HG02678 (cell line): ENCODE measurements around the gene RPUSD2.
"Not testable (repeated sequence)": the region's sequence is repeated elsewhere in the genome, so short reads cannot be mapped to it uniquely, and the experiment has no call there.

Source experiments
- ATAC-seq: cut with Tn5 transposase; IDR thresholded peaks from one replicate; pipeline ENCODE4 v1.9.1; 2021; ENCODE audit warnings: mild to moderate bottlenecking, moderate library complexity; ENCODE audit not compliant: unreplicated experiment

Gene RPUSD2

DNA sequence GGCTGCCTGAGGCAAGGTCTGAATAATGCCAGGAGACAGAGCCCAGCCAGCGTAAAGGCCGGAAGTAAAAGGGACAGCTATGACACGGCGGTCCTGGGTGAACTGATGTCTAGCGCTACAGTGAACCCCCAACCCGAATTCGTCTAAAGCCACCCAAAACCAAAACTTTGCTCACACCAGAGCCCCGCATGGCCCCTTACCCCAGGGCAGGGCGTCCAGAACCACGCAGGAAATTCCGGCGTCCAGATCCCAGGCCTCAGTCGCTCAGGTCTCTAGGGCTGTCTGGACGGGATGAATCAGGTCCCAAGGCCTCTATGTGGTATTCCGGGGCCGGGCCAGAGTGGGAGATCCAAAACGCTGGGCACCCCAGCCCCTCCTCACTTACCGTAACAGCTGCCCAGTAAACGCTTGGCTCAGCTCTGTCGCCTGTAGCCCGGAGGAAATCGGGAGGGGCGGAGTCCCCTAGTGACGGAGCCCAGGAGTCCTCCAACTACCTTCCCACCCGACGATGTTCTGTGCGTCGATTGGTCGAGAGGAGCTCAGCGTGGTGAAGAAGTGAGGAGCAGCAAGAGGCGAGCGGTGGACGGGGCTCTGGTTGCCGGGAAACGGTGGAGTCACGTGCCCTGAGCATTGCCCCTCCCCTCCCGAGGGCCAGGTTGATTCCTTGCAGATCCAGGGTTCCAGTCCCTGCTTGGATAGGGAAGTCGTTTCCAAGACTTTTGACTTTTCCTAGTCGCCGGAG lies 4.3 kb upstream of the RPUSD2 start, which contains the start of gene CCDC32:
CCDC32 (minus strand) TSS at position 452 of the 742 bp plus-strand sequence. CDS start 2,027 bp downstream, outside the sequence.
- peak; percentile 97 for ATAC-seq

- no peak for ATAC-seq
These were observed 3.5 kb upstream of the RPUSD2 start for GRCh38 chr15:40565333-40566238.

GRCh38 chr15:40567111-40567510 lies 2.0 kb upstream of the RPUSD2 start:
- ATAC-seq = no peak

GRCh38 chr15:40575113-40575512 lies 6.0 kb downstream of the RPUSD2 start:
- ATAC-seq = no peak

DNA sequence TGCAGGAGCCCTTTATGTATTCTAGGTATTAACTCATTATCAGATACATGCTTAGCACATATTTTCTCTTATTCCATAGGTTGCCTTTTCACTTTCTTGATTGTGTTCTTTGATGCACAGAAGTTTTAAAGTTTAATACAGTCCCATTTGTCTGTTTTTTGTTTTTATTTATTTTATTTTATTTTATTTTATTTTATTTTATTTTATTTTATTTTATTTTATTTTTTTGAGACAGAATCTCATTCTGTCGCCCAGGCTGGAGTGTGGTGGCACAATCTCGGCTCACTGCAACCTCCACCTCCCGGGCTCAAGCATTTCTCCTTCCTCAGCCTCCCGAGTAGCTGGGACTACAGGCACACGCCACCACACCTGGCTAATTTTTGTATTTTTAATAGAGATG lies 7.8 kb downstream of the RPUSD2 start:
- ATAC-seq = not testable (repeated sequence)

GRCh38 chr15:40578892-40579291 lies 9.8 kb downstream of the RPUSD2 start:
- ATAC-seq = no peak

DNA sequence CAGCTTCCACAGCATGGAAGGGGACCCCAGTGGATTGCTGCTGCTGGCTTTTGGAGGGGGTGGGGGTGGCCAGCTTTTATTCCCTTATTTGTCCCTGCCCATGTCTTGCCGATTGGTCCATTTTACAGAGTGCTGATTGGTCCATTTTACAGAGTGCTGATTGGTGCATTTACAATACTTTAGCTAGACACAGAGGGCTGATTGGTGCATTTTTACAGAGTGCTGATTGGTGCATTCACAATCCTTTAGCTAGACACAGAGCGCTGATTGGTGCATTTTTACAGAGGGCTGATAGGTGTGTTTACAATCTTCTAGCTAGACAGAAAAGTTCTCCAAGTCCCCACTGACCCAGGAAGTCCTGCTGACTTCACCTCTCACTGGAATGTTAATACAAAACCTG lies 12.7 kb downstream of the RPUSD2 start:
- ATAC-seq = not testable (repeated sequence)

GRCh38 chr15:40582726-40583246 lies 13.7 kb downstream of the RPUSD2 start:
- no peak for ATAC-seq

GRCh38 chr15:40584191-40584590 lies 15.1 kb downstream of the RPUSD2 start:
- no peak for ATAC-seq

GRCh38 chr15:40590667-40591050 lies 21.6 kb downstream of the RPUSD2 start:
- no peak for ATAC-seq

DNA sequence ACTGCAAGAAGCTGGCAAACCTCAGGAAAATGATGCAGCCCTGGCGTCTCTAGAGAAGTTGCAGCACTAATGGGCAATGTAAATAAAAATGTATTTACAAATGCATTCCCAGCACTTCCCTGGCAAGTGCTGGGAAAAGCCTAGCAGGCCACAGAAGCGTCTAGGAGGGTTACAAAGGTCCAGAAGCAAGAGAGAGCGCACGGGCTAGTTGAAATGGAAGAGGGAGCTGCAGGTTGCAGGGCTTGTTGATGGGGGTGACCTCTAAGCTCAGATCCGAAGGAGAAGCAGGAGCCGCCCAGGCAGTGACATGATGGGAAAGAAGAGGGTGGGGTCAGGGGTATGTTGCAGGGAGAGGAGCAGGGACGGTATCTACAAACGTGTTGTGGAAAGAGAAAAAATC lies 22.3 kb downstream of the RPUSD2 start:
- ATAC-seq = no peak

GRCh38 chr15:40593165-40593564 lies 24.1 kb downstream of the RPUSD2 start:
- ATAC-seq = no peak

DNA sequence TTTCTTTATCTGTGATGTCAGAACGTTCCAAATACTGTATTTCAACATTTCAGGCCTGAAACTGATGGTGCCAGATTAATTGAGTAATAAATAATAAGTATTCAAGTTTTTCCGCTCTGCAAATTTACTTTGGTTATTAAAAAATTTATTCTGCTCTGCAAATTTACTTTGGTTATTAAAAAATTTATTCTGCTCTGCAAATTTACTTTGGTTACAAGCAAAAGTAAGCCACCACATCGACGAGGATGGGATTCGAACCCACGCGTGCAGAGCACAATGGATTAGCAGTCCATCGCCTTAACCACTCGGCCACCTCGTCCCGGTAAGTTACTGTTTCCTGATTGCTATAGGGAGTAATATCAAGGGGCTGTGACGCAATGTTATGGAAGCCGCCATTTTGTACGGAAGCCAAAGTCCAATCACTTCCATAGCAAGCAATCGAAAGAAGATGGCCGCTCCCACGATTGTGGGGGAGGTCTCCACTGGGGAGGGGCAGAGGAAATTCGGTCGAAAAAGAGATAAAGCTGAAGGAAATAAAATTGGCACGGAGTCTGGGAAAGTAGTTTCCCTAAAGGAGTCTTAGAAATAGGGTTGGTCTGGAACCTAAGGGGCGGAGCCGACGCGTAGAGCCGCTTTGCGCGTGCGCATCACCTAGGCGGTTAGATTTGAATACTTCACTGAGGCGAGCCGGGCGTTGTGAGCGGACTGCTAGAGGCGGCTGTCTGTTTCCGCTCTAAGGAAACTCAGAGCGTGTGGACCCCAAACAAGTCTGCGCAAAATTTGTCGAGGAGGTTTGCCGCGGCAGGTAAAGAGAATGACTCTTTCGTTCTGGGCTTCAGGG lies 24.7 kb downstream of the RPUSD2 start, which contains the start of gene KNL1:
KNL1 (plus strand) TSS at position 662 of the 841 bp plus-strand sequence. CDS start 8,683 bp downstream, outside the sequence.
- peak; percentile 65 for ATAC-seq

- peak; percentile 35 for ATAC-seq
These were observed 25.3 kb downstream of the RPUSD2 start for GRCh38 chr15:40594429-40594836.

DNA sequence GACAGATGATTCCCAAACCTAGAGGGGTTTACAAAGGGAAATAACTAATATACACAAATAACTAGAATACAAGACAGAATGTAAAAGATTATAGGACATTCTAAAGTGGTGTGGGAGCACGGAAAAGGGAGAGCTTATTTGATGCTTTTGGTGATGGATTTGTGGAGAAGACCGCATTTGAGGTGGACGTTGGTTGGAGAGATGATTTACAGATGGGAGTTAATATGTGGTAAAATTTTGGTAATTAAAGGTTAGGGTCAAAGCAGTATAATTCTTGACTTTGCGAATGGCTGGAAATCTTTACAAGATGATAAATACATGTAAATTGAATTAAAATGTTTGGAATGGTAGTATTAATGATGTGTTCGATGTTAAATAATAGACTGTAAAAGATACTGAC lies 26.1 kb downstream of the RPUSD2 start:
- no peak for ATAC-seq

GRCh38 chr15:40595773-40596172 lies 26.7 kb downstream of the RPUSD2 start:
- ATAC-seq = no peak

GRCh38 chr15:40597024-40597423 lies 27.9 kb downstream of the RPUSD2 start:
- ATAC-seq = no peak

GRCh38 chr15:40598126-40598525 lies 29.0 kb downstream of the RPUSD2 start:
- ATAC-seq = no peak

DNA sequence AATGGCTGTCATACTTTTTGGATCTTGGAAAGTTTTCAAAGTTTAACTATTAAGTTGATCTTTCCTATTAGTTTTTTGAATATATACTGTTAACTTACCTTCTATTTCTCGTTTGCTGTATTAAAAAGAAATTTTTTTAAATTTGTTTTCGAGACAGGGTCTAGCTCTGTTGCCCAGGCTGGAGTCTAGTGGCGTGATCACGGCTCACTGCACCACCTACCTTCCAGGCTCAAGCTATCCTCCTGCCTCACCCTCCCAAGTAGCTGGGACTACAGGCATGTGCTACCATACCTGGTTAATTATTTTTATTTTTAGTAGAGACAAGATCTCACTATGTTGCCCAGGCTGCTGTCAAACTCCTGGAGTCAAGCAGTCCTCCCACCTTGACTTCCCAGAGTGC lies 29.6 kb downstream of the RPUSD2 start:
- ATAC-seq = no peak

DNA sequence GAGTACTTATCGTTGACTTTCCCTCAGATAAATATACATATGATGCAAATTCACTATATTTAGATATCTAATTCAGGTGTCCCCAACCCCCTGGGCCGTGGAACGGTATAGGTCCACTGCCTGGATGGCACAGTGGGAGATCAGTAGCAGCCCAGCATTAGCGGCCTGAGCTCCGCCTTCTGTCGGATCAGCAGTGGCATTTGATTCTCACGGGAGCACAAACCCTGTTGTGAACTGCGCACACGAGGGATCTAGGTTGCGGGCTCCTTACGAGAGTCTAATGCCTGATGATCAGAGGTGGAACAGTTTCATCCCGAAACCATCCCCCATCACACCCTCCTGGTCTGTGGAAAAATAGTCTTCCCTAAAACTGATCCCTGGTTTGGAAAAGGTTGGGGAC lies 31.9 kb downstream of the RPUSD2 start:
- no peak for ATAC-seq

DNA sequence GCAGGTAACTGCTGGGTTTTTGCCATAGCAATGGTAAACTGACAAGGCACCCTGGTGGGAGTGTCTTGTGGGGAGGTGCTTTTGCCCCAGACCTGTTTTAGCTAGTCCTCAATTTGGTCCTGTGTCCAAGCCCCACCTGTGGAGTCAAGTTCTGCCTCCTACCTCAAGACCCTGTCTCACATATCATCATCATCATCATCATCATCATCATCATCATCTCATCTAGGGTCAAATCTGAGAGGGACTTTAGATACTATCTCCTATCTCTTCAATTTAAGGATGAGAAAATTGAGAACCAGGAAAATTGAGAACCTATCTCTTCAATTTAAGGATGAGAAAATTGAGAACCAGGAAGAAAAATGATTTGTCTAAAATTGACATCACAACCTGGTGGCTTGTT lies 34.8 kb downstream of the RPUSD2 start:
- ATAC-seq = no peak
